ENCODE results near the gene BTN3A1. TPM values are rescaled to one million over a fixed set of nuclear protein-coding genes. Genes with fewer than 3 reads are reported as not detected.
"Not testable (repeated sequence)": the region's sequence is repeated elsewhere in the genome, so short reads cannot be mapped to it uniquely, and the experiment has no call there.

Gene BTN3A1
- total RNA-seq, 1 experiment from 2014 or later, result 2.0 TPM

- no TSS peak for BruUV-seq (replicated peaks)
- Mint-ChIP-seq H3K27me3 (ENCODE audit: insufficient read depth, unreplicated experiment) (no peaks in the 10 kb centered on the region), H3K9me3 (ENCODE audit: unreplicated experiment) (peaks cover 12% of the 10 kb centered on the region), H3K27ac (ENCODE audit: unreplicated experiment) (no peak overlapping the region), H3K36me3 (ENCODE audit: insufficient read depth, unreplicated experiment) (no peaks in the 10 kb centered on the region), H3K4me1 (ENCODE audit: low read depth, unreplicated experiment) (no peaks in the 10 kb centered on the region), H3K4me3 (ENCODE audit: unreplicated experiment) (no peak overlapping the region)
- no peaks in the 10 kb centered on the region for H3K27me3 ChIP-seq (replicated peaks; ENCODE audit: control insufficient read depth, insufficient read depth, low read length)
- ChIA-PET POLR2A (no interaction called here), CTCF (no interaction called here)
- no peaks in the 10 kb centered on the region for H3K36me3 ChIP-seq (ENCODE audit: control insufficient read depth, insufficient read depth, low read length)
- intact Hi-C loops (cut with micrococcal nuclease; ENCODE audit: unreplicated experiment), result no loop called here
- peaks cover 11% of the 10 kb centered on the region for H3K9me3 ChIP-seq
- no peak for DNase-seq
- TF ChIP-seq CTCF (IDR thresholded peaks at IDR 0.05; ENCODE audit: insufficient read depth in 1 of 2, low read depth in 1 of 2, low read length in 1 of 2, severe bottlenecking in 1 of 2, unreplicated experiment in 1 of 2), result no peak
- no peak overlapping the region for H3K4me3 ChIP-seq (ENCODE audit: low read depth, low read length)
- H3K4me1 ChIP-seq, result 0 out of 2 replicates have a peak, but pooled peaks cover 1% of the 10 kb centered on the region
Observed at GRCh38 chr6:26415791-26416190, 13.7 kb downstream of the BTN3A1 start.

GRCh38 chr6:26416288-26416687 lies 14.2 kb downstream of the BTN3A1 start:
- BruUV-seq (replicated peaks), result no TSS peak
- intact Hi-C loops (cut with micrococcal nuclease; ENCODE audit: unreplicated experiment), result no loop called here
- peaks cover 11% of the 10 kb centered on the region for H3K9me3 ChIP-seq
- 0 out of 2 replicates have a peak, but pooled peaks cover 4% of the 10 kb centered on the region for H3K4me1 ChIP-seq
- ChIA-PET POLR2A (no interaction called here), CTCF (no interaction called here)
- Mint-ChIP-seq H3K27me3 (ENCODE audit: insufficient read depth, unreplicated experiment) (no peaks in the 10 kb centered on the region), H3K4me3 (ENCODE audit: unreplicated experiment) (no peak overlapping the region), H3K27ac (ENCODE audit: unreplicated experiment) (no peak overlapping the region), H3K9me3 (ENCODE audit: unreplicated experiment) (peaks cover 12% of the 10 kb centered on the region), H3K36me3 (ENCODE audit: insufficient read depth, unreplicated experiment) (no peaks in the 10 kb centered on the region), H3K4me1 (ENCODE audit: low read depth, unreplicated experiment) (no peaks in the 10 kb centered on the region)
- no peak overlapping the region for H3K4me3 ChIP-seq (ENCODE audit: low read depth, low read length)
- TF ChIP-seq CTCF (IDR thresholded peaks at IDR 0.05; ENCODE audit: insufficient read depth in 1 of 2, low read depth in 1 of 2, low read length in 1 of 2, severe bottlenecking in 1 of 2, unreplicated experiment in 1 of 2), result no peak
- DNase-seq, result no peak
- no peaks in the 10 kb centered on the region for H3K27me3 ChIP-seq (replicated peaks; ENCODE audit: control insufficient read depth, insufficient read depth, low read length)
- H3K36me3 ChIP-seq (ENCODE audit: control insufficient read depth, insufficient read depth, low read length), result no peaks in the 10 kb centered on the region

- POLR2A ChIA-PET; H3K27me3 Mint-ChIP-seq (ENCODE audit: insufficient read depth, unreplicated experiment); H3K4me3 ChIP-seq (ENCODE audit: low read depth, low read length); intact Hi-C loops (cut with micrococcal nuclease; ENCODE audit: unreplicated experiment); H3K36me3 ChIP-seq (ENCODE audit: control insufficient read depth, insufficient read depth, low read length); H3K27ac Mint-ChIP-seq (ENCODE audit: unreplicated experiment); CTCF ChIA-PET; H3K36me3 Mint-ChIP-seq (ENCODE audit: insufficient read depth, unreplicated experiment); H3K27me3 ChIP-seq (replicated peaks; ENCODE audit: control insufficient read depth, insufficient read depth, low read length); H3K4me1 ChIP-seq; BruUV-seq (replicated peaks); H3K4me1 Mint-ChIP-seq (ENCODE audit: low read depth, unreplicated experiment); H3K4me3 Mint-ChIP-seq (ENCODE audit: unreplicated experiment); DNase-seq: not testable (repeated sequence)
- H3K9me3 ChIP-seq, result peaks cover 11% of the 10 kb centered on the region
- peaks cover 12% of the 10 kb centered on the region for H3K9me3 Mint-ChIP-seq (ENCODE audit: unreplicated experiment)
Observed at GRCh38 chr6:26418077-26418476, 16.0 kb downstream of the BTN3A1 start.

GRCh38 chr6:26418795-26419194 lies 16.7 kb downstream of the BTN3A1 start:
- DNase-seq; H3K27me3 Mint-ChIP-seq (ENCODE audit: insufficient read depth, unreplicated experiment); H3K4me1 ChIP-seq; CTCF ChIA-PET; H3K4me3 ChIP-seq (ENCODE audit: low read depth, low read length); H3K4me3 Mint-ChIP-seq (ENCODE audit: unreplicated experiment); H3K27me3 ChIP-seq (replicated peaks; ENCODE audit: control insufficient read depth, insufficient read depth, low read length); BruUV-seq (replicated peaks); H3K36me3 ChIP-seq (ENCODE audit: control insufficient read depth, insufficient read depth, low read length); H3K27ac Mint-ChIP-seq (ENCODE audit: unreplicated experiment); H3K36me3 Mint-ChIP-seq (ENCODE audit: insufficient read depth, unreplicated experiment); H3K4me1 Mint-ChIP-seq (ENCODE audit: low read depth, unreplicated experiment); POLR2A ChIA-PET; intact Hi-C loops (cut with micrococcal nuclease; ENCODE audit: unreplicated experiment): not testable (repeated sequence)
- peaks cover 12% of the 10 kb centered on the region for H3K9me3 Mint-ChIP-seq (ENCODE audit: unreplicated experiment)
- peaks cover 11% of the 10 kb centered on the region for H3K9me3 ChIP-seq

Measured in Caco-2 (cell line).